K562 (cell line): Measurements from ENCODE around the gene ABCA10. TPM values are rescaled to one million over a fixed set of nuclear protein-coding genes. Genes with fewer than 3 reads are reported as not detected.

Source experiments
- ATF1 ChIP-seq, 2 experiments: fragments of 450-650 bp in 1 of 2; IDR thresholded peaks; 2 replicates each; pipeline ENCODE4 v1.6.1; 2016; ENCODE audit warnings: missing compliant biosample characterization in 1 of 2, missing genetic modification characterization in 1 of 2
- BCL6 ChIP-seq: fragments of 250-450 bp; sonication (Bioruptor Pico); IDR thresholded peaks from 2 replicates; pipeline ENCODE4 v1.4.0; 2020
- CSDE1 ChIP-seq, 2 experiments: fragments of 450-650 bp; IDR thresholded peaks; 2 replicates each; pipeline ENCODE4 v1.6.1; 2016; ENCODE audit warnings: mild to moderate bottlenecking in 1 of 2
- ESRRB ChIP-seq: fragments of 250-450 bp; sonication (Bioruptor Pico); IDR thresholded peaks from 2 replicates; pipeline ENCODE4 v1.5.0; 2020; ENCODE audit warnings: mild to moderate bottlenecking, moderate library complexity, borderline replicate concordance
- GTF2A2 ChIP-seq: IDR thresholded peaks from 2 replicates; pipeline ENCODE4 v1.6.1; 2016; ENCODE audit warnings: mild to moderate bottlenecking, missing genetic modification characterization, missing compliant biosample characterization
- GTF2F1 ChIP-seq: IDR thresholded peaks from 2 replicates; pipeline ENCODE4 v1.6.1; 2011; ENCODE audit warnings: low read depth, low read length, improper control_type of control experiment
- ILF3 ChIP-seq: fragments of 450-650 bp; IDR thresholded peaks from 2 replicates; pipeline ENCODE4 v1.6.1; 2018; ENCODE audit warnings: antibody characterized with exemption, mild to moderate bottlenecking, moderate library complexity, borderline replicate concordance
- KLF6 ChIP-seq: fragments of 250-450 bp; sonication (Bioruptor Pico); IDR thresholded peaks from 2 replicates; pipeline ENCODE4 v1.4.0; 2020; ENCODE audit warnings: mild to moderate bottlenecking, moderate library complexity, borderline replicate concordance
- MAFG ChIP-seq: fragments of 450-650 bp; conservative IDR thresholded peaks from 2 replicates; pipeline ENCODE4 v1.6.1; 2016; ENCODE audit warnings: missing genetic modification characterization, missing compliant biosample characterization
- MED1 ChIP-seq: sonication (generic); formaldehyde crosslinking; IDR thresholded peaks from 2 replicates; pipeline ENCODE4 v1.8.1; 2023; ENCODE audit warnings: missing genetic modification reagents, borderline replicate concordance
- MTA2 ChIP-seq: fragments of 450-650 bp; IDR thresholded peaks from 2 replicates; pipeline ENCODE4 v1.6.1; 2016; ENCODE audit warnings: low read depth
- NR4A1 ChIP-seq, 2 experiments: fragments of 250-450 bp in 1 of 2; fragments of 450-650 bp in 1 of 2; sonication (Bioruptor Pico) in 1 of 2; IDR thresholded peaks; 2 replicates each; pipeline versions ENCODE4 v1.4.0 to v1.6.1; 2016 to 2020; ENCODE audit warnings: mild to moderate bottlenecking in 2 of 2, missing compliant biosample characterization in 1 of 2, missing genetic modification characterization in 1 of 2, moderate library complexity in 1 of 2
- PCBP2 ChIP-seq: fragments of 200-400 bp; formaldehyde crosslinking; IDR thresholded peaks from 2 replicates; pipeline ENCODE4 v1.6.1; 2018; ENCODE audit warnings: low read length, low read depth, mild to moderate bottlenecking, moderate library complexity; ENCODE audit not compliant: poor library complexity, severe bottlenecking
- PML ChIP-seq: IDR thresholded peaks from 2 replicates; pipeline ENCODE4 v1.6.1; 2012; ENCODE audit warnings: low read length, inconsistent platforms
- POLR2H ChIP-seq: IDR thresholded peaks from 2 replicates; pipeline ENCODE4 v1.6.1; 2016; ENCODE audit warnings: missing genetic modification characterization, low read depth, mild to moderate bottlenecking, control low read depth, missing compliant biosample characterization, moderate library complexity
- POLR3G ChIP-seq: IDR thresholded peaks from 2 replicates; pipeline ENCODE4 v1.6.1; 2011; ENCODE audit not compliant: insufficient read length, insufficient replicate concordance; ENCODE audit errors: extremely low read depth
- RBM14 ChIP-seq: fragments of 200-400 bp; formaldehyde crosslinking; IDR thresholded peaks from 2 replicates; pipeline ENCODE4 v1.6.1; 2018; ENCODE audit warnings: low read depth, mild to moderate bottlenecking, low read length, moderate library complexity, borderline replicate concordance; ENCODE audit not compliant: insufficient read depth
- RHOXF2B ChIP-seq: fragments of 250-450 bp; sonication (Bioruptor Pico); conservative IDR thresholded peaks from 2 replicates; pipeline ENCODE4 v1.5.1; 2021
- TCF3 ChIP-seq: sonication (generic); formaldehyde crosslinking; IDR thresholded peaks from 2 replicates; pipeline ENCODE4 v1.4.0; 2020; ENCODE audit warnings: mild to moderate bottlenecking, missing genetic modification reagents
- ZC3H8 ChIP-seq: fragments of 450-650 bp; IDR thresholded peaks from 2 replicates; pipeline ENCODE4 v1.6.1; 2017
- ZNF384 ChIP-seq: IDR thresholded peaks from 2 replicates; pipeline ENCODE4 v1.6.1; 2012; ENCODE audit warnings: low read depth, low read length, improper control_type of control experiment
- ZNF780A ChIP-seq: fragments of 250-450 bp; sonication (Bioruptor Pico); IDR thresholded peaks from 2 replicates; pipeline ENCODE4 v1.5.0; 2021; ENCODE audit warnings: mild to moderate bottlenecking
- polyA plus RNA-seq, 8 experiments: library from polyadenylated mRNA; depleted of rRNA in 4 of 8; stranded (reverse) in 5 of 8; unstranded in 3 of 8; fragments of >200 nt; fragmentation: Nextera tagmentation in 2 of 8; fragmentation: Illumina TruSeq in 1 of 8; extraction: Ambion mirVana in 2 of 8; extraction: Trizol in 1 of 8; gene quantifications; 2 replicates each; pipeline versions ENCODE4 v1.2.1 to v1.2.3, GENCODE V29; 2011 to 2014; ENCODE audit warnings: inconsistent platforms in 1 of 8, missing spikeins in 1 of 8
- total RNA-seq, 7 experiments: library from RNA; depleted of rRNA in 6 of 7; stranded (reverse); fragments of >200 nt in 6 of 7; fragmentation: Illumina TruSeq in 2 of 7; extraction: Trizol in 2 of 7; gene quantifications; 2 replicates each; pipeline versions ENCODE4 v1.2.1 to v1.2.3, GENCODE V29; 2011 to 2021; ENCODE audit warnings: low replicate concordance in 1 of 7
- TF ChIP-seq, protein P1 (sequence below): fragments of 450-650 bp; formaldehyde crosslinking; IDR thresholded peaks from 2 replicates; pipeline ENCODE4 v1.4.0; 2020; ENCODE audit warnings: mild to moderate bottlenecking, moderate library complexity
- TF ChIP-seq, protein P2 (sequence below): fragments of 250-450 bp; sonication (Bioruptor Pico); IDR thresholded peaks from 2 replicates; pipeline ENCODE4 v1.5.1; 2021; ENCODE audit warnings: mild to moderate bottlenecking
- TF ChIP-seq, protein P3 (sequence below): sonication (generic); formaldehyde crosslinking; IDR thresholded peaks from 2 replicates; pipeline ENCODE4 v1.8.0; 2022; ENCODE audit warnings: mild to moderate bottlenecking, missing genetic modification reagents
- TF ChIP-seq, protein P4 (sequence below): sonication (generic); formaldehyde crosslinking; IDR thresholded peaks from 2 replicates; pipeline ENCODE4 v1.9.0; 2022; ENCODE audit warnings: mild to moderate bottlenecking, missing genetic modification reagents

ABCA10 gene
- total and polyA plus RNA-seq, 9 of the 15 experiments (the other 6 are each of a cell fraction or from before 2014, with no cell fraction given), result 0.04 to 0.45 (median 0.15) TPM; not detected in 1

DNA sequence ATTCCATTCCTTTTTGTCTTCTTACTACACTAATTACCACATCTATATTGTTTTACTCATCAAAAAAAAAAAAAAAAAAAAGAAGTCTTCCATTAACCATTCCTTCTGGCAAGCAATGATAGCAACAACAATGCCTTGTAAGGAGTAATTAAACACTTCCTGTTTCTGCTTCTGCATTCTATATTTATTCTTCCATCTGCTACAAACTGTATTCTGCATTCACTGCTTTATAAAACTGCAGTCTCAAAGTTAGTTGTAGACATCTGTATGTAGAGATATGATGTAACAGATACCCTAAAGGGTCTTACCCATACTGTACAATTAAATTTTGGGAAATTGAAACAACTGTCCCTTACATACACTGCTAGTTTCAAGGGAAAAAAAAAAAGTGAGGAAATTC, 58.2 kb downstream of the ABCA10 start (continued):
- TF ChIP-seq PCBP2 (no peak), TCF3 (CRISPR knock-in tag) (peak; percentile 78), POLR3G (no peak), KLF6 (no peak), MTA2 (peak; percentile 14; the same call in 1 of the 2 replicates), POLR2H (tag) (no peak; the same call in 1 of the 2 replicates), CSDE1 (IDR thresholded peaks at IDR 0.05) (no peak), ESRRB (CRISPR knock-in tag) (no peak), GTF2A2 (tag) (no peak), GTF2F1 (no peak), RBM14 (no peak), ZNF384 (peak; percentile 82), ILF3 (no peak), ZNF780A (CRISPR knock-in tag) (no peak), ZC3H8 (no peak), ATF1 (CRISPR knock-in tag; IDR thresholded peaks at IDR 0.05) (no peak), ATF1 (tag; IDR thresholded peaks at IDR 0.05) (no peak), NR4A1 (CRISPR knock-in tag; IDR thresholded peaks at IDR 0.05) (no peak), NR4A1 (tag; IDR thresholded peaks at IDR 0.05) (no peak), BCL6 (CRISPR knock-in tag) (no peak), MED1 (CRISPR knock-in tag) (no peak), MAFG (tag) (no peak), RHOXF2B (CRISPR knock-in tag) (no peak), PML (no peak)
- TF ChIP-seq, protein P1, sequence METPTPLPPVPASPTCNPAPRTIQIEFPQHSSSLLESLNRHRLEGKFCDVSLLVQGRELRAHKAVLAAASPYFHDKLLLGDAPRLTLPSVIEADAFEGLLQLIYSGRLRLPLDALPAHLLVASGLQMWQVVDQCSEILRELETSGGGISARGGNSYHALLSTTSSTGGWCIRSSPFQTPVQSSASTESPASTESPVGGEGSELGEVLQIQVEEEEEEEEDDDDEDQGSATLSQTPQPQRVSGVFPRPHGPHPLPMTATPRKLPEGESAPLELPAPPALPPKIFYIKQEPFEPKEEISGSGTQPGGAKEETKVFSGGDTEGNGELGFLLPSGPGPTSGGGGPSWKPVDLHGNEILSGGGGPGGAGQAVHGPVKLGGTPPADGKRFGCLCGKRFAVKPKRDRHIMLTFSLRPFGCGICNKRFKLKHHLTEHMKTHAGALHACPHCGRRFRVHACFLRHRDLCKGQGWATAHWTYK (CRISPR knock-in tag), result no peak
- TF ChIP-seq, protein P2, sequence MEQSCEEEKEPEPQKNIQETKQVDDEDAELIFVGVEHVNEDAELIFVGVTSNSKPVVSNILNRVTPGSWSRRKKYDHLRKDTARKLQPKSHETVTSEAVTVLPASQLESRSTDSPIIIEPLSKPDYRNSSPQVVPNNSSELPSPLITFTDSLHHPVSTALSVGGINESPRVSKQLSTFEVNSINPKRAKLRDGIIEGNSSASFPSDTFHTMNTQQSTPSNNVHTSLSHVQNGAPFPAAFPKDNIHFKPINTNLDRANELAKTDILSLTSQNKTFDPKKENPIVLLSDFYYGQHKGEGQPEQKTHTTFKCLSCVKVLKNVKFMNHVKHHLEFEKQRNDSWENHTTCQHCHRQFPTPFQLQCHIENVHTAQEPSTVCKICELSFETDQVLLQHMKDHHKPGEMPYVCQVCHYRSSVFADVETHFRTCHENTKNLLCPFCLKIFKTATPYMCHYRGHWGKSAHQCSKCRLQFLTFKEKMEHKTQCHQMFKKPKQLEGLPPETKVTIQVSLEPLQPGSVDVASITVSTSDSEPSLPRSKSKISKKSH (CRISPR knock-in tag), result no peak
- TF ChIP-seq, protein P3, sequence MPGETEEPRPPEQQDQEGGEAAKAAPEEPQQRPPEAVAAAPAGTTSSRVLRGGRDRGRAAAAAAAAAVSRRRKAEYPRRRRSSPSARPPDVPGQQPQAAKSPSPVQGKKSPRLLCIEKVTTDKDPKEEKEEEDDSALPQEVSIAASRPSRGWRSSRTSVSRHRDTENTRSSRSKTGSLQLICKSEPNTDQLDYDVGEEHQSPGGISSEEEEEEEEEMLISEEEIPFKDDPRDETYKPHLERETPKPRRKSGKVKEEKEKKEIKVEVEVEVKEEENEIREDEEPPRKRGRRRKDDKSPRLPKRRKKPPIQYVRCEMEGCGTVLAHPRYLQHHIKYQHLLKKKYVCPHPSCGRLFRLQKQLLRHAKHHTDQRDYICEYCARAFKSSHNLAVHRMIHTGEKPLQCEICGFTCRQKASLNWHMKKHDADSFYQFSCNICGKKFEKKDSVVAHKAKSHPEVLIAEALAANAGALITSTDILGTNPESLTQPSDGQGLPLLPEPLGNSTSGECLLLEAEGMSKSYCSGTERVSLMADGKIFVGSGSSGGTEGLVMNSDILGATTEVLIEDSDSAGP (CRISPR knock-in tag), result no peak
- TF ChIP-seq, protein P4, sequence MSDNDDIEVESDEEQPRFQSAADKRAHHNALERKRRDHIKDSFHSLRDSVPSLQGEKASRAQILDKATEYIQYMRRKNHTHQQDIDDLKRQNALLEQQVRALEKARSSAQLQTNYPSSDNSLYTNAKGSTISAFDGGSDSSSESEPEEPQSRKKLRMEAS (CRISPR knock-in tag), result no peak
